ENCODE measurements around the gene LLGL2.

The LLGL2 gene

DNA sequence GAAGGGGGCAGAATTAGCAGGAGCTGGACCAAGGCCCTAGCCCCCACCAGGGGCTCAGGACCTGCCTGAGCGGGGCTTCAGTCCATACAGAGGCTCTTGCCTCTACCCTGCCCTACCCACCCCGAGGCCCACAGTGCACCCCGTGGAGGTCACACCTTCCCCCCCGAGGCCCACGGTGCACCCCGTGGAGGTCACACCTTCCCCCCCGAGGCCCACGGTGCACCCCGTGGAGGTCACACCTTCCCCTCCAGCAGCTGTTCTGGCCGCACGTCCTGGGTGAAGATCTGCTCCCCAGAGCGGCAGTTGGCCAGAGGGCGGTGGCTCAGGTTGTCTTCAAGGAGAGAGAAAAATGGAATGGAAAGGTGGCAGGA, 21.5 kb upstream of the LLGL2 start:
- FAIRE-seq (no peak), DNase-seq (ENCODE audit: insufficient read length, low spot score) (no peak)
- TF ChIP-seq, protein P1, sequence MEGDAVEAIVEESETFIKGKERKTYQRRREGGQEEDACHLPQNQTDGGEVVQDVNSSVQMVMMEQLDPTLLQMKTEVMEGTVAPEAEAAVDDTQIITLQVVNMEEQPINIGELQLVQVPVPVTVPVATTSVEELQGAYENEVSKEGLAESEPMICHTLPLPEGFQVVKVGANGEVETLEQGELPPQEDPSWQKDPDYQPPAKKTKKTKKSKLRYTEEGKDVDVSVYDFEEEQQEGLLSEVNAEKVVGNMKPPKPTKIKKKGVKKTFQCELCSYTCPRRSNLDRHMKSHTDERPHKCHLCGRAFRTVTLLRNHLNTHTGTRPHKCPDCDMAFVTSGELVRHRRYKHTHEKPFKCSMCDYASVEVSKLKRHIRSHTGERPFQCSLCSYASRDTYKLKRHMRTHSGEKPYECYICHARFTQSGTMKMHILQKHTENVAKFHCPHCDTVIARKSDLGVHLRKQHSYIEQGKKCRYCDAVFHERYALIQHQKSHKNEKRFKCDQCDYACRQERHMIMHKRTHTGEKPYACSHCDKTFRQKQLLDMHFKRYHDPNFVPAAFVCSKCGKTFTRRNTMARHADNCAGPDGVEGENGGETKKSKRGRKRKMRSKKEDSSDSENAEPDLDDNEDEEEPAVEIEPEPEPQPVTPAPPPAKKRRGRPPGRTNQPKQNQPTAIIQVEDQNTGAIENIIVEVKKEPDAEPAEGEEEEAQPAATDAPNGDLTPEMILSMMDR (IDR thresholded peaks at IDR 0.05; ENCODE audit: insufficient read depth, missing control alignments): no peak

DNA sequence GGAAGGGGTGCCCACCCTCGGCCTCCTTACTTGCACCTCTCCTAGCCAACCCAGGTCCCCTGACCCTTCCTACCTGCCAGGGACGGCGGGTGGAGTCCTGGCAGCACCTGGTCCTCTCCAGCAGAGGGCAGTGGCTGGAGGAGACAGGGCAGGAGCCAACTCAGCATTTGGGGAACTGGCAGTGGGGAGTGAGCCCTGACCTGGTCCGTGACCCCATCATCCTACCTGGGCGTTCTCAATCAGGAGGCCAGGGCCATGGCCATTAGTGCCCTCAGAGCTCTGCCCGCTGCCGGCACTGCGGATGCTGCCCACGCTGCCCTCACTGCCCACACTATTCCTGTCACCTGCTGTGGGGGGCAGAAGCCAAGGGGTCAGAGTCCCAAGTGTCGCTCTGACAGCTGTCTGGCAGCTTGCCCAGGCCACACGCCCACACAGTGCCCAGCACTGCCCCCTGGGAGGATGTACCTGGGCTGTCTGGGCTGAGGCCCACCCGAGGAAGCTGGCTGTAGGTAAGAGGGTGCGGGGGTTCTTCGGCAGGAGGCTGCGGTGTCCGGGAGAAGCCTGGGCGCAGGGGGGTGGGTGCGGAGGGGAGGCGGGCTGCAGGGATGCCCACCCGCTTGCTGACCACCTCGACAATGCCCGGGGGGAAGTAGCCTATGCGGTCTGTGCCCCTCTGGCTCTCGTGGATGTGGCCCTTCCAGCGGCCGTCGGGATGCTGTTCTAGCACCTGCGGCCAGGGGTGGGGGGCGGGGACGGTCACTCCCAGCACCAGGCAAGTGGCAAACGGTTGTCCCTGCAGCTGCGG, 20.9 kb upstream of the LLGL2 start:
- TF ChIP-seq, protein P1 (IDR thresholded peaks at IDR 0.05; ENCODE audit: insufficient read depth, missing control alignments): peak; percentile 50
- DNase-seq (ENCODE audit: insufficient read length, low spot score) (peak; percentile 73), FAIRE-seq (no peak)

DNA sequence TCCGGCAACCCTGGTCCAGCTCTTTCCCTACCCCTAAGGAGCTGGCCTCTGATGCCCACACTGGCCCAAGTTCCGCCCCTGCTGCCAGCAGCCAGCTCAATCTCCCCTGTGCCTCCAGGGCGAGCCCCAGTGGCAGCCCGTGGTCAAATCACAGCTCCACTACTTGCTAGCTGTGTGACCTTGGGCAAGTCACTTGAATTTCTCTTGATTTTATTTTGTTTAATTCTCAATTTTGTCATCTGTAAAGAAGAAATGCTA, 20.4 kb upstream of the LLGL2 start:
- DNase-seq (ENCODE audit: insufficient read length, low spot score) (no peak), FAIRE-seq (no peak)
- TF ChIP-seq, protein P1 (IDR thresholded peaks at IDR 0.05; ENCODE audit: insufficient read depth, missing control alignments): no peak

DNA sequence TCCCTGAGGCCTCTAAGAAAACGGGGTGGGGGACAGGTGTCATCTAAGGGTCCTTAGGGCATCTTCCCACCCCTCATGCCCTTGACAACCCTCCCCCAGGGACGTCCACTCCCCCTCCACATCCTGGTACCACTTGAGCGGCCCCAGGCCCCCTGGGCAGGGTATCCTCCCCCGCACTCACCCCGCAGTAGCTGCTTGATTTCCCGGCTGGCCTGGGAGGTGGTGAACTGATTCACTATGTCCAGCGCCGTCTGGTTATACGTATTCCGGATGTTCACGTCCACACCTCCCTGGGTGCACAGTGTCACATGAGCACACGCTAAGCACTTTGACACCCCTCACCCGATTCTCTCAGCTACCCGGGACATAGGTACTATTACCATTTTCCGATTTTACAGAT, 19.9 kb upstream of the LLGL2 start:
- TF ChIP-seq, protein P1 (IDR thresholded peaks at IDR 0.05; ENCODE audit: insufficient read depth, missing control alignments): no peak
- FAIRE-seq: no peak
- no peak for DNase-seq (ENCODE audit: insufficient read length, low spot score)

DNA sequence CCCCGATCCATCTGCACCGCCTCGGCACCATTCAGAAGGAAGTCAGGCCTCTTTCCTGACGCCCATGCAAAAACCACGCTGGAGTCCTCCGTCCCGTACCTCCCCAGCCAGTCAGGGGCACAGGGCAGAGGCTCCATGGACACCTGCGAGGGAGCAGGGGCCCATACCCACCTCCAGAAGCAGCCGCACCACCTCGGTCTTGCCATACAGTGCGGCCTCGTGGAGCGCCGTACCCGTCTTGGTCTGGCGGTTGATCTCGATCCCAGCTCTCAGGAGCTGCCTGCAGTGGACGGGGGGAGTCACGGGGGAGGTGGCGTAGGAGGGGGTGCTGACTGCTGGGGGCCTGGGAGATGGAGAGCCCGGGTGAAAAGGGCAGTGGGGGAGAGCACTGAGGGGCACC, 19.4 kb upstream of the LLGL2 start:
- TF ChIP-seq, protein P1 (IDR thresholded peaks at IDR 0.05; ENCODE audit: insufficient read depth, missing control alignments): no peak
- FAIRE-seq (no peak), DNase-seq (ENCODE audit: insufficient read length, low spot score) (no peak)

DNA sequence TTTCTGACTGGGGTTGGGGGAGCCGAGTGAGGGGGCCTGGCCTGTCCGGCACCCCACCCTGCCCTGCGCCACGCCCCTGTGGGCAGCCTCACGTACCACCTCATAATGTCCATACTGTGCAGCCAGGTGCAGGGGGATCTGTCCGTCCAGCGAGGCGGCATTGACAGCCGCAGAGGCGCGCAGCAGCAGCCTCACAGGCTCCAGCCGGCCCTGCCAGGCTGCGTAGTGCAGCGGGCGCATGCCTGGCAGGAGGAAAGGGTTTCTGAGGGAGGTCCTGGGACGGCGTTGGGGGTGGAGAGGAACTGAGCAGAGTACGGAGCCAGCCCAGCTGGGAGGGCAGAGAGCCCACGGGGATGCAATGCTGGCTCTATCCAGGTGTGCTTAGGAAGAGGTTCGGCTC, 18.6 kb upstream of the LLGL2 start:
- DNase-seq (ENCODE audit: insufficient read length, low spot score) (no peak), FAIRE-seq (no peak)
- TF ChIP-seq, protein P1 (IDR thresholded peaks at IDR 0.05; ENCODE audit: insufficient read depth, missing control alignments): no peak

Data from D721Med (cell line).